Left renal cortex interstitium (tissue), 4 donors: ENCODE measurements around the gene P2RY14. TPM values are rescaled to one million over a fixed set of nuclear protein-coding genes. Genes with fewer than 3 reads are reported as not detected.
"Not testable (repeated sequence)": the region's sequence is repeated elsewhere in the genome, so short reads cannot be mapped to it uniquely, and the experiment has no call there.

Source experiments
- DNase-seq, 4 donors: peaks; one replicate each; pipeline ENCODE4 v3.0.0-alpha.2; 2013; ENCODE audit warnings: low read depth in 4 of 4, low spot score in 2 of 4, missing footprints in 1 of 4
- polyA plus RNA-seq, 4 donors: library from polyadenylated mRNA; unstranded; fragments of 120-200 nt; gene quantifications; one replicate each; pipeline ENCODE4 v1.2.1, GENCODE V29; 2013; ENCODE audit not compliant: insufficient read length in 4 of 4

Gene P2RY14
- polyA plus RNA-seq, 4 donors: 0.52 to 0.91 (median 0.69) TPM

- no peak for DNase-seq
These were observed 81.9 kb downstream of the P2RY14 start for GRCh38 chr3:151196434-151196833.

GRCh38 chr3:151195826-151196225, 82.5 kb downstream of the P2RY14 start:
- no peak for DNase-seq

- DNase-seq: no peak
These were observed 85.8 kb downstream of the P2RY14 start for GRCh38 chr3:151192545-151192944.

- DNase-seq: no peak
These were observed 87.2 kb downstream of the P2RY14 start for GRCh38 chr3:151191095-151191494.

- no peak for DNase-seq
These were observed 95.1 kb downstream of the P2RY14 start for GRCh38 chr3:151183265-151183671.

GRCh38 chr3:151182349-151183079, 95.8 kb downstream of the P2RY14 start:
- no peak for DNase-seq

- DNase-seq: no peak
These were observed 100.0 kb downstream of the P2RY14 start for GRCh38 chr3:151178208-151178845.

- no peak for DNase-seq
These were observed 102.4 kb downstream of the P2RY14 start for GRCh38 chr3:151175952-151176351.

- no peak for DNase-seq
These were observed 104.0 kb downstream of the P2RY14 start for GRCh38 chr3:151174351-151174750.

- DNase-seq: no peak
These were observed 107.1 kb downstream of the P2RY14 start for GRCh38 chr3:151171145-151171757.

- DNase-seq: not testable (repeated sequence)
These were observed 108.2 kb downstream of the P2RY14 start for GRCh38 chr3:151169948-151170679.

- DNase-seq: no peak
These were observed 108.9 kb downstream of the P2RY14 start for GRCh38 chr3:151169262-151169947.

- peak in 1 of 4 donors; percentile 48 for DNase-seq
These were observed 109.9 kb downstream of the P2RY14 start for GRCh38 chr3:151168269-151169094.

GRCh38 chr3:151166161-151166560, 112.2 kb downstream of the P2RY14 start:
- no peak for DNase-seq

GRCh38 chr3:151165226-151165625, 113.1 kb downstream of the P2RY14 start:
- DNase-seq: peak; percentile 38 to 42 (median 40)

Other genes starting within 250 kb of the P2RY14 start
- 1 to 10 TPM; 1.6 to 3.0 (median 2.2) TPM for gene MED12L, start 192.9 kb downstream of the P2RY14 start, polyA plus RNA-seq
- gene GPR171, start 75.3 kb downstream of the P2RY14 start, polyA plus RNA-seq: under 1 TPM in 3 of 4 donors, not detected in 1; 0.11 to 0.40 (median 0.33) TPM
- under 1 TPM in 3 of 4 donors, not detected in 1; 0.08 to 0.23 (median 0.14) TPM for gene GPR87, start 38.3 kb upstream of the P2RY14 start, polyA plus RNA-seq
- gene P2RY13, start 51.0 kb upstream of the P2RY14 start, polyA plus RNA-seq: 1 to 10 TPM in 3 of 4 donors, under 1 TPM in 1; 0.36 to 2.0 (median 1.2) TPM
- 1 to 10 TPM in 2 of 4 donors, under 1 TPM in 2; 0.49 to 1.2 (median 1.1) TPM for gene P2RY12, start 106.2 kb upstream of the P2RY14 start, polyA plus RNA-seq
- 1 to 10 TPM; 1.5 to 2.4 (median 2.0) TPM for gene IGSF10, start 182.5 kb upstream of the P2RY14 start, polyA plus RNA-seq